Kidney (tissue), 14 donors: Measurements from ENCODE around the gene APC2. TPM values are rescaled to one million over a fixed set of nuclear protein-coding genes. Genes with fewer than 3 reads are reported as not detected.

Experiments used
- DNase-seq, 5 donors: peaks; one replicate each; pipeline ENCODE4 v3.0.0-alpha.2; 2013 to 2020
- FAIRE-seq: peaks from 2 replicates; lab custom pipeline; 2012; peaks lifted over from hg19 to GRCh38; lab: Jason Lieb, UNC
- H3K27ac ChIP-seq, 2 donors: one replicate each; pipeline ENCODE4 v1.7.0; 2013; ENCODE audit warnings: low read depth in 2 of 2, low read length in 2 of 2, inconsistent platforms in 1 of 2
- H3K27me3 ChIP-seq: one replicate; pipeline ENCODE4 v1.7.1; 2013; ENCODE audit warnings: low read length, inconsistent platforms; ENCODE audit not compliant: control insufficient read depth, insufficient read depth
- H3K36me3 ChIP-seq, 3 donors: one replicate each; pipeline versions ENCODE4 v1.7.0 to v1.7.1; 2013; ENCODE audit warnings: low read length in 3 of 3, control low read depth in 1 of 3, inconsistent platforms in 1 of 3; ENCODE audit not compliant: insufficient read depth in 3 of 3, control insufficient read depth in 2 of 3
- H3K4me1 ChIP-seq, 3 donors: one replicate each; pipeline versions ENCODE4 v1.7.0 to v1.7.1; 2013; ENCODE audit warnings: low read length in 3 of 3, inconsistent platforms in 1 of 3, low read depth in 1 of 3; ENCODE audit not compliant: control insufficient read depth in 2 of 3, insufficient read depth in 2 of 3
- H3K4me3 ChIP-seq, 3 donors: one replicate each; pipeline versions ENCODE4 v1.7.0 to v1.8.1; 2013; ENCODE audit warnings: low read length in 3 of 3, control low read depth in 1 of 3, inconsistent platforms in 1 of 3
- H3K9ac ChIP-seq, 3 donors: one replicate each; pipeline versions ENCODE4 v1.7.0 to v1.7.1; 2013; ENCODE audit warnings: low read length in 3 of 3, control low read depth in 1 of 3, inconsistent platforms in 1 of 3
- H3K9me3 ChIP-seq, 3 donors: one replicate each; pipeline versions ENCODE4 v1.7.0 to v1.7.1; 2013; ENCODE audit warnings: low read length in 3 of 3, control low read depth in 1 of 3, inconsistent platforms in 1 of 3; ENCODE audit not compliant: control insufficient read depth in 2 of 3, insufficient read depth in 1 of 3
- CTCF ChIP-seq: IDR thresholded peaks from 3 replicates; pipeline ENCODE4 v1.5.1; 2012; ENCODE audit warnings: mild to moderate bottlenecking, moderate library complexity, borderline replicate concordance; ENCODE audit not compliant: insufficient read depth; ENCODE audit errors: extremely low read depth
- intact Hi-C: fragments of 100-400 bp; cut with DNase I; formaldehyde crosslinking; loops from one replicate; pipeline ENCODE4 v1.11.1; 2022
- polyA plus RNA-seq: library from polyadenylated mRNA; stranded (reverse); fragments of 350-450 nt; fragmentation: Illumina TruSeq; extraction: RNeasy Lipid Tissue Mini Kit (QIAGEN cat#74804); gene quantifications from one replicate; pipeline ENCODE4 v1.2.3, GENCODE V29; 2014; ENCODE audit warnings: low read depth, low replicate concordance; ENCODE audit not compliant: insufficient read depth
- total RNA-seq: library from RNA; stranded (reverse); fragmentation: NEBNext Ultra II Directional; extraction: Animal tissue kit (Norgen Biotek cat#: 25700); gene quantifications from one replicate; pipeline ENCODE4 v1.2.1, GENCODE V29; 2021
- donor health status: control.
- donor health status: control.
- donor health status: control.
- donor health status: control.
- donor health status: control.
- donor health status: DM: yes; HTN: yes; CAD: no.
- donor health status: Normal renal cell carcinoma (clear cell type).

Gene APC2
- total and polyA plus RNA-seq, 2 donors from 2014 or later, result 0.25 TPM; not detected in 1

GRCh38 chr19:1501200-1501595, 51.3 kb downstream of the APC2 start:
- Histone ChIP-seq H3K36me3 (no peaks in the 10 kb centered on the region), H3K4me1 (no peaks in the 10 kb centered on the region), H3K4me3 (no peak overlapping the region), H3K27ac (no peak overlapping the region), H3K9me3 (no peaks in the 10 kb centered on the region), H3K27me3 (peaks cover 17% of the 10 kb centered on the region), H3K9ac (no peak overlapping the region)
- FAIRE-seq, result no peak
- TF ChIP-seq CTCF, result no peak
- peak in 3 of 5 donors; percentile 26 to 49 (median 48) for DNase-seq
- intact Hi-C loops, result no loop called here

- Histone ChIP-seq H3K9ac (no peak overlapping the region), H3K27me3 (peaks cover 17% of the 10 kb centered on the region)
- intact Hi-C loops, result no loop called here
Observed at GRCh38 chr19:1502433-1503088, 52.6 kb downstream of the APC2 start.

GRCh38 chr19:1503089-1503924, 53.4 kb downstream of the APC2 start:
- Histone ChIP-seq H3K9ac (no peak overlapping the region), H3K27me3 (peaks cover 17% of the 10 kb centered on the region)

More at GRCh38 chr19:1502433-1503088, 52.6 kb downstream of the APC2 start:
- Histone ChIP-seq H3K4me3 (no peak overlapping the region), H3K4me1 (peaks cover 0 to 3% (median 0%) of the 10 kb centered on the region in 3 donors), H3K9me3 (no peaks in the 10 kb centered on the region), H3K36me3 (no peaks in the 10 kb centered on the region), H3K27ac (no peak overlapping the region)
- no peak for TF ChIP-seq CTCF
- DNase-seq, result no peak
- FAIRE-seq, result no peak

More at GRCh38 chr19:1503089-1503924, 53.4 kb downstream of the APC2 start:
- Histone ChIP-seq H3K36me3 (no peaks in the 10 kb centered on the region), H3K9me3 (no peaks in the 10 kb centered on the region), H3K4me1 (peaks cover 0 to 3% (median 0%) of the 10 kb centered on the region in 3 donors), H3K4me3 (no peak overlapping the region), H3K27ac (no peak overlapping the region)
- DNase-seq (peak in 4 of 5 donors; percentile 61 to 74 (median 66)), FAIRE-seq (no peak)
- intact Hi-C loops, result no loop called here
- peak; percentile 35 for TF ChIP-seq CTCF
